ENCODE data around the gene DPF3. TPM values are rescaled to one million over a fixed set of nuclear protein-coding genes. Genes with fewer than 3 reads are reported as not detected.

The DPF3 gene
- total RNA-seq, 5 donors from 2014 or later (not counting 1 experiment from before 2014, with no cell fraction given) = 0.33 to 0.86 (median 0.54) TPM

DNA sequence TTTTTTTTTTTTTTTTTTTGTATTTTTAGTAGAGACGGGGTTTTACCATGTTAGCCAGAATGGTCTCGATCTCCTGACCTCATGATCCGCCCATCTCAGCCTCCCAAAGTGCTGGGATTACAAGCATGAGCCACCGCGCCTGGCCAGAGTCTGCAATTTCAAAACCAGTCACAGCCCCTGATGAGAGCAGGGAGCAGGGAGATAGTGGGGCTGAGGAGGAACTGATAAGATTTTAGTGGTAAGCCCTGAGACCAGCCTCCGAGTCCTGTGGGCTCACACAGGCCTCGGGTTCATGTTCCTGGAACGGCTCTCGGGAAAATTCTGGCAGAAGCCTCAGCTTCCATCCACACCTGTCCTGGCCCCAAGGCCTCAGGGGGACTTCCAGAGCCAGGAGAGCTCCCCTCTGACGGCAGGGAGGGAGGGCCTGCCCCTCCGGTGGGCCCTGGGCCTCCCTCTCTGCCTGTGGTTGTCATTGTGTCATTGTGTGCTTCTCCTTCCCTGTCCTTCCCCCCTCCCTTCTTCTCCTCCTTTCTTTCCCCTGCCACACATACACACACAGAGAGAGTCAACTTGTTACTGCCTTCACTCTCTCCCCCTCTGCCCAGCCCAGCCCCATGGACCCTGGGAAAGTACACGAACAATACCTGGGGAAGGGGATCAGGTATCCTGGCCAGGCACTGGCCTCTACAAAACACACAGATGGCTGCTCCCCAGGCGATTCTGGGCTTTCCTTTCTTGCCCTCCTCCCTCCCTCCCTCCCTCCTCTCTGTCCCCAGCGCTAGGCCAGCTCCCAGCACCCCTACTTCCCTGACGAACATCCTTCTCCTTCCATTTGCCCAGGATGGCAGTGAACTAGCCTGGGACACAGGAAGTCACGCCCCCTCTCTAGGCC lies 294.1 kb downstream of the DPF3 start:
- Mint-ChIP-seq H3K4me3 (no peak overlapping the region), H3K9me3 (no peaks in the 10 kb centered on the region), H3K36me3 (no peaks in the 10 kb centered on the region), H3K27ac (no peak overlapping the region), H3K4me1 (peaks cover 14 to 18% (median 16%) of the 10 kb centered on the region in 3 donors), H3K27me3 (peaks cover 5 to 18% of the 10 kb centered on the region in 2 donors)
- POLR2A ChIA-PET = no interaction called here
- DNase-seq (no peak), ATAC-seq (replicated peaks in 1 of 4) (no peak)
- H3K27ac ChIP-seq (ENCODE audit: low read length) = no peak overlapping the region
- CTCF ChIA-PET = interaction anchor here in 1 of 2 donors (0.5 kb wide), 1 partner anchor 93 kb away, joined by 5 read pairs; no protein-coding TSS in a partner anchor
- no peak overlapping the region for H3K4me3 ChIP-seq (ENCODE audit: control insufficient read depth in 1 of 2, extremely low read depth in 1 of 2, low read length in 1 of 2)
- no peaks in the 10 kb centered on the region for H3K9me3 ChIP-seq
- peaks cover 2 to 8% of the 10 kb centered on the region in 2 experiments for H3K4me1 ChIP-seq (ENCODE audit: control insufficient read depth in 1 of 2, extremely low read depth in 1 of 2, insufficient read depth in 2 of 2, low read length in 2 of 2)
- 100% methylated on average over 7 of the region's 16 CpGs for WGBS (ENCODE audit: insufficient coverage)
- no peaks in the 10 kb centered on the region for H3K36me3 ChIP-seq (ENCODE audit: control insufficient read depth in 2 of 2, extremely low read depth in 1 of 2, insufficient read depth in 1 of 2, low read length in 1 of 2)
- peaks cover 0 to 51% of the 10 kb centered on the region in 2 experiments for H3K27me3 ChIP-seq (replicated peaks in 1 of 2; ENCODE audit: control insufficient read depth in 2 of 2, extremely low read depth in 1 of 2, insufficient read depth in 2 of 2, low read length in 1 of 2)

DNA sequence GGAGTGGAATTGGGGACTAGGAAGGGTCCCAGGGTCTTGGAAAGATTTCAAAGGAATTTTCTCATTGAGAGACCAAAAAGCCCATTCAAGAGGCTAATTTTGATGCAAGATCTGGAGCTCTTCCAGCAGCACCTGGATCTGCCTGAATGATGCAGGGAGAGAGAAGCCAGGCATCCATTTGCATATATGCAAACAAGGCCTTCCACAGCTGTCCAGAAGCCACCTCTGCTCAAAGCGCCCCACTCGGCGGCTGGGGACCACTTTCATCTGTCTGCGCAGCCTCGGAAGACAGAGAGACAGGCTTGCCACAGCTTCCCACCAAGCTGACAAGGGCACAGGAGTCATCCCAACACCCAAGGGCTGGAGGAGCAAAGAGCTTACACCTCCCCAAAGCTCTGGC lies 295.6 kb downstream of the DPF3 start:
- H3K27ac ChIP-seq (ENCODE audit: low read length) = no peak overlapping the region
- Mint-ChIP-seq H3K9me3 (no peaks in the 10 kb centered on the region), H3K4me1 (peaks cover 27 to 33% (median 29%) of the 10 kb centered on the region in 3 donors), H3K27me3 (peaks cover 5 to 15% of the 10 kb centered on the region in 2 donors), H3K36me3 (no peaks in the 10 kb centered on the region), H3K4me3 (no peak overlapping the region), H3K27ac (no peak overlapping the region)
- H3K36me3 ChIP-seq (ENCODE audit: control insufficient read depth in 2 of 2, extremely low read depth in 1 of 2, insufficient read depth in 1 of 2, low read length in 1 of 2) = no peaks in the 10 kb centered on the region
- CTCF ChIA-PET = interaction anchor here (0.6 kb wide), 2 partner anchors 311 to 384 kb away, joined by 3 to 5 read pairs; no protein-coding TSS in a partner anchor
- DNase-seq (no peak), ATAC-seq (replicated peaks in 1 of 4) (no peak)
- POLR2A ChIA-PET = no interaction called here
- no peak overlapping the region for H3K4me3 ChIP-seq (ENCODE audit: control insufficient read depth in 1 of 2, extremely low read depth in 1 of 2, low read length in 1 of 2)
- peaks cover 0 to 46% of the 10 kb centered on the region in 2 experiments for H3K27me3 ChIP-seq (replicated peaks in 1 of 2; ENCODE audit: control insufficient read depth in 2 of 2, extremely low read depth in 1 of 2, insufficient read depth in 2 of 2, low read length in 1 of 2)
- no peaks in the 10 kb centered on the region for H3K9me3 ChIP-seq
- 85% methylated on average over 5 of the region's 5 CpGs for WGBS (ENCODE audit: insufficient coverage)
- peaks cover 11 to 23% of the 10 kb centered on the region in 2 experiments for H3K4me1 ChIP-seq (ENCODE audit: control insufficient read depth in 1 of 2, extremely low read depth in 1 of 2, insufficient read depth in 2 of 2, low read length in 2 of 2)

GRCh38 chr14:72597252-72598233 lies 296.4 kb downstream of the DPF3 start:
- peaks cover 5 to 15% of the 10 kb centered on the region in 2 donors for H3K27me3 Mint-ChIP-seq
- no peak overlapping the region for H3K27ac Mint-ChIP-seq
- no peaks in the 10 kb centered on the region for H3K9me3 Mint-ChIP-seq
- ChIA-PET CTCF (interaction anchor here (0.6 kb wide), 3 partner anchors 312 to 413 kb away, joined by 3 to 5 read pairs (median 4); no protein-coding TSS in a partner anchor), POLR2A (no interaction called here)
- DNase-seq (no peak), ATAC-seq (replicated peaks in 1 of 4) (no peak)
- Histone ChIP-seq H3K36me3 (ENCODE audit: control insufficient read depth in 2 of 2, extremely low read depth in 1 of 2, insufficient read depth in 1 of 2, low read length in 1 of 2) (no peaks in the 10 kb centered on the region), H3K9me3 (no peaks in the 10 kb centered on the region), H3K27ac (ENCODE audit: low read length) (no peak overlapping the region), H3K4me3 (ENCODE audit: control insufficient read depth in 1 of 2, extremely low read depth in 1 of 2, low read length in 1 of 2) (no peak overlapping the region), H3K27me3 (replicated peaks in 1 of 2; ENCODE audit: control insufficient read depth in 2 of 2, extremely low read depth in 1 of 2, insufficient read depth in 2 of 2, low read length in 1 of 2) (peaks cover 0 to 50% of the 10 kb centered on the region in 2 experiments), H3K4me1 (ENCODE audit: control insufficient read depth in 1 of 2, extremely low read depth in 1 of 2, insufficient read depth in 2 of 2, low read length in 2 of 2) (peaks cover 11 to 31% of the 10 kb centered on the region in 2 experiments)
- no peak overlapping the region for H3K4me3 Mint-ChIP-seq
- WGBS (ENCODE audit: insufficient coverage) = 81% methylated on average over 3 of the region's 16 CpGs
- peaks cover 34 to 41% (median 35%) of the 10 kb centered on the region in 3 donors for H3K4me1 Mint-ChIP-seq
- H3K36me3 Mint-ChIP-seq = no peaks in the 10 kb centered on the region

- DNase-seq (no peak), ATAC-seq (replicated peaks in 1 of 4) (no peak)
- Mint-ChIP-seq H3K27me3 (peaks cover 2 to 8% of the 10 kb centered on the region in 2 donors), H3K27ac (no peak overlapping the region), H3K36me3 (no peaks in the 10 kb centered on the region), H3K4me3 (peak overlapping the region in 1 of 3 donors; percentile 67), H3K4me1 (peaks cover 53 to 63% (median 57%) of the 10 kb centered on the region in 3 donors), H3K9me3 (no peaks in the 10 kb centered on the region)
- H3K27me3 ChIP-seq (replicated peaks in 1 of 2; ENCODE audit: control insufficient read depth in 2 of 2, extremely low read depth in 1 of 2, insufficient read depth in 2 of 2, low read length in 1 of 2) = peaks cover 0 to 42% of the 10 kb centered on the region in 2 experiments
- WGBS (ENCODE audit: insufficient coverage) = 95% methylated on average over 5 of the region's 8 CpGs
- CTCF ChIA-PET = no interaction called here
- no peaks in the 10 kb centered on the region for H3K36me3 ChIP-seq (ENCODE audit: control insufficient read depth in 2 of 2, extremely low read depth in 1 of 2, insufficient read depth in 1 of 2, low read length in 1 of 2)
- H3K4me1 ChIP-seq (ENCODE audit: control insufficient read depth in 1 of 2, extremely low read depth in 1 of 2, insufficient read depth in 2 of 2, low read length in 2 of 2) = peaks cover 23 to 45% of the 10 kb centered on the region in 2 experiments
- no peak overlapping the region for H3K4me3 ChIP-seq (ENCODE audit: control insufficient read depth in 1 of 2, extremely low read depth in 1 of 2, low read length in 1 of 2)
- H3K9me3 ChIP-seq = no peaks in the 10 kb centered on the region
- no peak overlapping the region for H3K27ac ChIP-seq (ENCODE audit: low read length)
- POLR2A ChIA-PET = no interaction called here
Observed at GRCh38 chr14:72595152-72595862, 298.6 kb downstream of the DPF3 start.

GRCh38 chr14:72594099-72594901 lies 299.6 kb downstream of the DPF3 start:
- peak overlapping the region; percentile 13 to 67 (median 26) for H3K4me3 Mint-ChIP-seq
- Histone ChIP-seq H3K9me3 (no peaks in the 10 kb centered on the region), H3K36me3 (ENCODE audit: control insufficient read depth in 2 of 2, extremely low read depth in 1 of 2, insufficient read depth in 1 of 2, low read length in 1 of 2) (no peaks in the 10 kb centered on the region), H3K27ac (ENCODE audit: low read length) (no peak overlapping the region), H3K4me1 (ENCODE audit: control insufficient read depth in 1 of 2, extremely low read depth in 1 of 2, insufficient read depth in 2 of 2, low read length in 2 of 2) (peaks cover 23 to 46% of the 10 kb centered on the region in 2 experiments), H3K4me3 (ENCODE audit: control insufficient read depth in 1 of 2, extremely low read depth in 1 of 2, low read length in 1 of 2) (peak overlapping the region in 1 of 2 donors; percentile 33), H3K27me3 (replicated peaks in 1 of 2; ENCODE audit: control insufficient read depth in 2 of 2, extremely low read depth in 1 of 2, insufficient read depth in 2 of 2, low read length in 1 of 2) (peaks cover 0 to 34% of the 10 kb centered on the region in 2 experiments)
- no peaks in the 10 kb centered on the region for H3K36me3 Mint-ChIP-seq
- 3% methylated on average over 6 of the region's 14 CpGs for WGBS (ENCODE audit: insufficient coverage)
- POLR2A ChIA-PET = no interaction called here
- H3K4me1 Mint-ChIP-seq = peaks cover 57 to 70% (median 60%) of the 10 kb centered on the region in 3 donors
- H3K9me3 Mint-ChIP-seq = no peaks in the 10 kb centered on the region
- CTCF ChIA-PET = no interaction called here
- ATAC-seq (replicated peaks in 1 of 4) (peak; percentile 86 to 95 (median 94)), DNase-seq (peak in 32 of 35 experiments; percentile 6 to 68 (median 27))
- peaks cover 0 to 7% of the 10 kb centered on the region in 2 donors for H3K27me3 Mint-ChIP-seq
- H3K27ac Mint-ChIP-seq = peak overlapping the region; percentile 18 to 24

Measured in T-cell (primary cell).